CD4-positive, alpha-beta T cell treated with Interleukin-10 for 1 hour (primary cell): ENCODE results near the gene EAF1.
"Not testable (repeated sequence)": the region's sequence is repeated elsewhere in the genome, so short reads cannot be mapped to it uniquely, and the experiment has no call there.

Source experiments
- DNase-seq: peaks from one replicate; pipeline ENCODE4 v3.0.0-alpha.2; 2020

Gene EAF1

GRCh38 chr3:15427182-15427880 is at the start of gene EAF1, which contains the start of gene METTL6:
EAF1 (plus strand) TSS chr3:15427598; CDS start chr3:15427780, 182 bp downstream.
METTL6 (minus strand) TSS chr3:15427544; CDS start chr3:15426511, 1,033 bp downstream.
- DNase-seq, result peak; percentile 85

DNA sequence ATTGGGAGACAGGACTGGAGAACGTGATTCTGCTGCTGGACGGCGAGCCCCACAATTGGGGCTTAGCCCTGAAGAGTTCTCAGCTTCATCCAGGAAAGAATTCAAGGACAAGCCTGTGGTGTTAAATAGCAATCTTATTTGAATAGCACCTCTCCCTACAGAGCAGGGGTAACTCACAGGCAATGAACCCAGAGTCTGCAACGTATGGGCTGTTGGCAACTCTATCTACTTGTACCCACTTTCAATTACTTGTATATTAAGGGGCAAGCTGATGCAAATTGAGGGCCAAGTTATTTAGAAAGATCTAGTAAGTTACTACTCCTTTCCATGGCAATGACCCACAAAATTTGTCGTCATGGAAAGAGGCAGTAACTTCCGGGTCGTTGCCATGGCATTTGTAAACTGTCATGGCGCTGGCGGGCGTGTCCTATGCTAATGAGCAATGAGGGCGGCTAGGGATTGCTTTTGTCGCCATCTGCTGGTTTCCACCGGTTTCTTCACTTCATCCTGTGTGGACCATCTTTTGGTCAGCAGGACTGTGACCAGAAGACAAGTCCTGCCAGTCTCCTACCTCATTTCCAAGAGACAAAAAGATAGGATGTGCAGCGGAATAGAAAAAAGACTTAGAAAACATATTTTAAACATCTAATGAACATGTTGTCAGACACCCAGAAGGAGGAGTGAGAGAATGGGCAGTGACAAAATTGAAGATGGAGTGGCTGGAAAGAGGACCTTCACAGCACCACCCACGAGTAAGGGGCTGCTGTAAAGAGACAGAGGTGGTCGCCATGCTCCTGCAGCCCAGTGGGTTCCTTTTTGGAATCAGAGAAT is 49.2 kb upstream of the EAF1 start:
- DNase-seq, result peak; percentile 97

GRCh38 chr3:15380980-15381890 is 46.2 kb upstream of the EAF1 start:
- DNase-seq, result no peak

GRCh38 chr3:15382405-15382923 is 44.9 kb upstream of the EAF1 start:
- DNase-seq, result no peak

- DNase-seq, result no peak
These were observed 42.7 kb upstream of the EAF1 start for GRCh38 chr3:15384510-15385237.

DNA sequence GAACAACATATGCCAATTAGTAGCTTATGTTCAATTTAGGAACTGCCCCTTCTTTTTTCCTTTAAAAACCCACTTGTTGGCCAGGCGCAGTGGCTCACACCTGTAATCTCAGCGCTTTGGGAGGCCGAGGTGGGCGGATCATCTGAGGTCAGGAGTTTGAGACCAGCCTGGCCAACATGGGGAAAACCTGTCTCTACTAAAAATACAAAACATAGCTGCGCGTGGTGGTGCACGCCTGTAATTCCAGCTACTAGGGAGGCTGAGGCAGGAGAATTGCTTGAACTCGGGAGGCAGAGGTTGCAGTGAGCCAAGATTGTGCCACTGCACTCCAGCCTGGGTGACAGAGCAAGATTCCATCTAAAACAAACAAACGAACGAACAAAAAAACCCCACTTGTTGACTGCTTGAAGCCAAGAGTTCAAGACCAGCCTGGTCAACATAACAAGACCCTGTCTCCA is 42.1 kb upstream of the EAF1 start:
- not testable (repeated sequence) for DNase-seq

DNA sequence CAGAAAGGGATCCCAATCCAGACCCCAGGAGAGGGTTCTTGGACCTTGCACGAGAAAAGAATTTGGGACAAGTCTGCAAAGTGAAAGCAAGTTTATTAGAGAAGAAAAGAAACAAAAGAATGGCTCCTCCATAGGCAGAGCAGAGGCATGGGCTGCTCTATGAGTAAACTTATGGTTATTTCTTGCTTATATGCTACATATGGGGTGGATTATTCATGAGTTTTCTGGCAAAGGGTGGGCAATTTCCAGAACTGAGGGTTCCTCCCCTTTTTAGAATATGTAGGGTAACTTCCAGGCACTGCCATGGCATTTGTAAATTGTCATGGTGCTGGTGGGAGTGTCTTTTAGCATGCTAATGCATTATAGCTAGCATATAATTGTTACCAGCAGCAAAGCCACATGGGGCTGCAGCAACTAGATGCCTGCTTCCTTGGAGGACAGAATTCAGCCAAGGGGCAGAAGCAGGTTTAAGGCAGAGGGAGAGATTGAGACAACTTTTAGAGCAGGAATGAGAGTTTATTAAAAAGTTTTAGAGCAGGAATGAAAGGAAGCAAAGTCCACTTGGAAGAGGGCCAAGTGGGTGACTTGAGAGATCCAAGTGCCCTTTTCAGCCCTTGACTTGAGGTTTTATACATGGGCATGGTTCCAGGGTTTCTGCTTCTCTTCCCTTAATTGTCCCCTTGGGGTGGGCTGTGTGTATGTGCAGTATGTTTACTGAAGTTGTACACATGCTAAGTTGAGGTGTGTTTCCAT is 41.3 kb upstream of the EAF1 start:
- DNase-seq, result no peak

GRCh38 chr3:15386654-15386955 is 40.8 kb upstream of the EAF1 start:
- DNase-seq, result not testable (repeated sequence)

DNA sequence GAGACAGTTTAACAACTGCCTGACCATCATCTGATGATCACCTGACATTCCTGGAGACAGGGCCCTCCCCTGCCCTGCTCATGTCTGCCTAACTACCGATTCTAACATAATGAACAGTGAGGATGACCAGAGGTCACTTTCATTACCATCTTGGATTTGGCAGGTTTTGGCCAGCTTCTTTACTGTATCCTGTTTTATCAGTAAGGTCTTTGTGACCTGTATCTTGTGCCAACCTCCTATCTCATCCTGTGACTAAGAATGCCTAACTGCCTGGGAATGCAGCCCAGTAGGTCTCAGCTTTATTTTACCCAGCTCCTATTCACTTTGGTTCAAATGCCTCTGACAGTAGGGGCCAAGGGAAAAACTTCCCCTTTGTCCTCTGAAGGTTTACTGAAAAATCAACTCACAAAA is 40.2 kb upstream of the EAF1 start:
- DNase-seq, result no peak

GRCh38 chr3:15387735-15388134 is 39.7 kb upstream of the EAF1 start:
- DNase-seq, result no peak

GRCh38 chr3:15388335-15388734 is 39.1 kb upstream of the EAF1 start:
- DNase-seq, result not testable (repeated sequence)

DNA sequence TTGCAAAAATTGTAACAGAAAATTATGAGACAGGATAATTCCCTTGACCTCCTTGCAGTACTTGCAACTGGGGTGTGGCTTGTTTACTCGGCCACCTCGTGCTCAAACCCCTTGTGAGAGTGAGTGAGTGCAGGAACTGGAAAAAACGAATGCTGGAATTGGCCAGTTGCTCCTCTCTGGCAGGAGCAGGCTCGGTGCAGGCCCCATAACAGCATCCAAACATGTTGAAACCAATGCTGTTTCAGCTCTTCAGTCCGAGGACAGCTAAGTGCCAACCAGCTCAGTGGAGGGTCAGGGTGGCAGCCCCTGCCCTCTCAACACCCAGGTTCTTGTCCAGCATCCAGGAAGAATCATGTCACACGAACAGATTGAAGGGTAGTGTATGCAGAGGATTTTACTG is 36.9 kb upstream of the EAF1 start:
- DNase-seq, result no peak

DNA sequence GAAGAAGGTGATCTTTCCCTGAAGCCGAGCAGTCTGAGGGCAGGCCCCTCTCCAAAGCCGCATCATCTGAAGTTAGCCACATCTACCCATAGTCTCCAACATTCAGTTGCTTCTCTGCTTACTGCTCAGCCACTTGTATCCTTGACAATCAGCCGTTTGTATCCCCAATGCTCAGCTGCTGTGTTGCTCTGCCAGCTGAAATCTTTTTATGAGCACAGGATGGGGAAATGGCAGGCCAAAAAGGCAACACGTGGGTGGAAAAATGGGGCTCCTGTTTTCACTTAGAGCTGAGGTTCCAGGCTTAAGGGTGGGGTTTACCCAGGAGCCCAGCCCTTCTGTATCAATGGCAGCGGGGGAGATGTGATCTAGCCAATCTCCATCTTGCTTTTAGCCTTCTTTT is 36.4 kb upstream of the EAF1 start:
- no peak for DNase-seq

- DNase-seq, result not testable (repeated sequence)
These were observed 34.1 kb upstream of the EAF1 start for GRCh38 chr3:15393252-15393651.

DNA sequence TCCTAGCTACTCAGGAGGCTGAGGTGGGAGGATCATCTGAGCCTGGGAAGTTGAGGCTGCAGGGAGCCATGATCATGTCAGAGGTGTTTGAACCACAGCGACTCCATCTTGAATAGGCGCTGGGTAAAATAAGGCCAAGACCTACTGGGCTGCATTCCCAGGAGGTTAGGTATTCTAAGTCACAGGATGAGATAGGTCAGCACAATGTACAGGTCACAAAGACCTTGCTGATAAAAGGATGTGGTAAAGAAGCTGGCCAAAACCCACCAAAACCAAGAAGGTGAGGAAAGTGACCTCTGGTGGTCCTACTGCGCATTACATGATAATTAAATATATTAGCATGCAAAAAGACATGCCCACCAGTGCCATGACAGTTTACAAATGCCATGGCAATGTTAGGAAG is 28.7 kb upstream of the EAF1 start:
- DNase-seq, result peak; percentile 62

DNA sequence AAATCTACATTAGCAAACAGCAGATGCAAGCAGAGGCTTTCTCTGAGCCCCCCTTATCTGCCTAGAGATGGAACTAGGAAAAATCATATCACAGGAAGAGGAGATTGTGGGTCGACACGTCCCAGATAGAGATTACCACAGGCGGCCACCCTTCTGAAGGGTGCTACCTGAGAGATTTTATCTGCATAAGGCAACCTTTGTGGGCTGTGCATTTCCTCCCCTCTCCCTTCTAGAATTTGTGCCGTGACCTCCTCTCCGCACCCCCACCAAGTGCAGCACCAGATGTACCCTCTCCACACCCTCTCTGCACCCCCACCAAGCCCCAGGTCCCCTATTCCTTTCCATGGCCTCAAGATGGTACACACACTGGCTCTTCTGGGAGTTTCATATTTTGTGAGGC is 27.4 kb upstream of the EAF1 start:
- DNase-seq, result peak; percentile 39

- DNase-seq, result no peak
These were observed 25.5 kb upstream of the EAF1 start for GRCh38 chr3:15401936-15402335.

GRCh38 chr3:15403495-15403894 is 23.9 kb upstream of the EAF1 start:
- DNase-seq, result no peak

DNA sequence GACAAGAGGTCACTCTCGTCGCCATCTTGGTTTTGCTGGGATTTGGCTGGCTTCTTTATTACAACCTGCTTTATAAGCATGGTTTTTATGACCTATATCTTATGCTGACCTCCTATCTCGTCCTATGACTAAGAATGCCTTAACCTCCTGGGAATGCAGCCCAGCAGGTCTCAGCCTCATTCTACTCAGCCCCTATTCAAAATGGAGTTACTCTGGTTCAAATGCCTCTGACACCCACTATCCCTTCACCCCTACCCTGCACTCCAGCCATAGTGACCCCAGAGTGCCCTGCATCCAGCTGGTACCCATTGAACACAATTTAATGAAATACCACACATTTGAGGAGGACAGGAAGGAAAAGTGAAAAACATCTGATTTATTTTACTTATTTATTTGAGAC is 23.4 kb upstream of the EAF1 start:
- no peak for DNase-seq

- no peak for DNase-seq
These were observed 22.6 kb upstream of the EAF1 start for GRCh38 chr3:15404767-15405166.

GRCh38 chr3:15405448-15406050 is 21.8 kb upstream of the EAF1 start:
- DNase-seq, result peak; percentile 67
